A673 (cell line): Measurements from ENCODE around the gene ASPSCR1. TPM values are rescaled to one million over a fixed set of nuclear protein-coding genes. Genes with fewer than 3 reads are reported as not detected.

Experiments
- BruUV-seq: library from RNA; stranded (reverse); fragments of 400-500 nt; replicated peaks from 2 replicates; lab custom pipeline; 2021; lab: Mats Ljungman, UMichigan
- CTCF ChIA-PET: fragments of 300-600 bp; sonication (Branson Sonifier 250); formaldehyde crosslinking; loops from one replicate; lab custom pipeline; 2022; ENCODE audit warnings: antibody characterized with exemption; lab: Charles Lee
- POLR2A ChIA-PET: fragments of 300-600 bp; sonication (Branson Sonifier 250); formaldehyde crosslinking; loops from one replicate; lab custom pipeline; 2022; ENCODE audit warnings: antibody characterized with exemption; ENCODE audit not compliant: low non-redundant PET; lab: Charles Lee
- DNase-seq: peaks from one replicate; pipeline ENCODE4 v3.0.0-alpha.2; 2015; ENCODE audit warnings: low spot score
- H3K27ac ChIP-seq: fragments of 200-600 bp; sonication (generic); 2 replicates; pipeline ENCODE4 v1.5.1; 2016; ENCODE audit warnings: mixed run types, low read depth, mild to moderate bottlenecking, mixed read lengths, antibody characterized with exemption, low read length; ENCODE audit not compliant: poor library complexity, severe bottlenecking
- H3K27me3 ChIP-seq: fragments of 200-600 bp; sonication (generic); replicated peaks from 2 replicates; pipeline ENCODE4 v1.6.1; 2017; ENCODE audit warnings: mixed run types, low read depth, mild to moderate bottlenecking, mixed read lengths, antibody characterized with exemption, low read length; ENCODE audit not compliant: insufficient read depth, poor library complexity
- H3K36me3 ChIP-seq: fragments of 200-600 bp; sonication (generic); 2 replicates; pipeline ENCODE4 v1.6.1; 2016; ENCODE audit warnings: mixed run types, mild to moderate bottlenecking, mixed read lengths, antibody characterized with exemption, low read length; ENCODE audit not compliant: insufficient read depth, poor library complexity, severe bottlenecking
- H3K4me1 ChIP-seq: fragments of 200-600 bp; sonication (generic); 2 replicates; pipeline ENCODE4 v1.6.1; 2017; ENCODE audit warnings: mixed run types, mild to moderate bottlenecking, mixed read lengths, antibody characterized with exemption, low read length; ENCODE audit not compliant: insufficient read depth, poor library complexity, severe bottlenecking
- H3K4me3 ChIP-seq: fragments of 200-600 bp; sonication (generic); 2 replicates; pipeline ENCODE4 v1.5.1; 2016; ENCODE audit warnings: low read depth, mixed run types, mild to moderate bottlenecking, mixed read lengths, low read length; ENCODE audit not compliant: poor library complexity, severe bottlenecking
- H3K9me3 ChIP-seq: fragments of 200-600 bp; sonication (generic); 2 replicates; pipeline ENCODE4 v1.6.1; 2016; ENCODE audit warnings: mixed run types, low read depth, mild to moderate bottlenecking, mixed read lengths, antibody characterized with exemption, low read length; ENCODE audit not compliant: poor library complexity, severe bottlenecking
- EZH2 ChIP-seq: fragments of 200-600 bp; sonication (generic); IDR thresholded peaks from 2 replicates; pipeline ENCODE4 v1.6.1; 2017; ENCODE audit warnings: borderline replicate concordance, low read depth, mild to moderate bottlenecking, mixed read lengths, antibody characterized with exemption, low read length; ENCODE audit not compliant: poor library complexity, severe bottlenecking
- intact Hi-C: fragments of 100-400 bp; cut with micrococcal nuclease; formaldehyde crosslinking; loops from one replicate; pipeline ENCODE4 v1.10.0; 2022; ENCODE audit not compliant: unreplicated experiment
- total RNA-seq: library from RNA; stranded (reverse); gene quantifications from 2 replicates; pipeline ENCODE4 v1.2.3, GENCODE V29; 2021
- TF ChIP-seq, protein P1 (sequence below): fragments of 300-800, 200-600 bp; sonication (generic); conservative IDR thresholded peaks from 2 replicates; pipeline ENCODE4 v1.5.1; 2017; ENCODE audit warnings: low read depth, mild to moderate bottlenecking, antibody characterized with exemption, low read length, moderate library complexity, mixed read lengths

ASPSCR1 gene
- total RNA-seq, 1 experiment from 2014 or later, result 46.2 TPM

DNA sequence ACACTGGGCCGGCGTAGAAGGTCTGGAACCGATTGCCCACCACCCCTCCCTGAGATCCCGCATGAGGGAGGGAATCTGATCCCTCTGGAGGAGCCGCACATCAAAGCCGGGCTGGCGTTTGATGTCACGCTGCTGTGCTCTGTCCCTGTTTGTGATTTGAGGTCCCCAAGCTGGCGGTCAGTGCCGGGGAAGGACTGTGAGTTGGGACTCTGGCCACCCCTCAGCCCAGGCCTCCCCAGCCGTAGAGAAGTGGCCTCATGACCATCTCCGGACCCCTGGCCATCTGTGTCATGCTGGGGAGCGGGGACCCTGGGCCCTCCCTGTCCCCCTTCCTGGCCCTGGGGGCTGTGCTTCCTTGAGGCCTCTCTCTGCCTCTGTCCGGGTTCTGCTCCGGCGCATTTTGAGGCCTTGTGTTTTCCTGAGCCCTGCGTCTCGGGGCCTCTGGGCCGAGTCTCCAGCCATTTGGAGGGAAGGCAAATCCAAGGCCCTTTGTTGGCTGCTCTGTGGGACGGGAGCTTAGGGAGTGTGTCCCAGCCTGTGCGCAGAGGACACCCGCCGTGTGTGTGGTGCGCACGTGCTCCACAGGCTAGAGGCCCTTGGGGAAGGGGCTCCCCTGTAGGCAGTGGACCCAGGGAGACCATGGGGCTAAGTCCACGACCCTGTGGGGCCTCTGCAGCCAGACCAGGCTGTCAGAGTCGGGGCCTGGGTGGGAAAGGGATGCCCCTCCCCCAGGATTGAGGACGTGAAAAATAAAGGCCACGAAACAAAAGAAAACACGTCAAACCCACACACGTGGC is 15.1 kb downstream of the ASPSCR1 start:
- Histone ChIP-seq H3K36me3 (no peaks in the 10 kb centered on the region), H3K4me3 (no peak overlapping the region), H3K9me3 (no peaks in the 10 kb centered on the region), H3K4me1 (no peaks in the 10 kb centered on the region), H3K27me3 (no peaks in the 10 kb centered on the region), H3K27ac (no peak overlapping the region)
- ChIA-PET POLR2A (no interaction called here), CTCF (interaction anchor here (1.1 kb wide), 1 partner anchor 28 kb away, joined by 4 read pairs; no protein-coding TSS in a partner anchor)
- TF ChIP-seq, protein P1, sequence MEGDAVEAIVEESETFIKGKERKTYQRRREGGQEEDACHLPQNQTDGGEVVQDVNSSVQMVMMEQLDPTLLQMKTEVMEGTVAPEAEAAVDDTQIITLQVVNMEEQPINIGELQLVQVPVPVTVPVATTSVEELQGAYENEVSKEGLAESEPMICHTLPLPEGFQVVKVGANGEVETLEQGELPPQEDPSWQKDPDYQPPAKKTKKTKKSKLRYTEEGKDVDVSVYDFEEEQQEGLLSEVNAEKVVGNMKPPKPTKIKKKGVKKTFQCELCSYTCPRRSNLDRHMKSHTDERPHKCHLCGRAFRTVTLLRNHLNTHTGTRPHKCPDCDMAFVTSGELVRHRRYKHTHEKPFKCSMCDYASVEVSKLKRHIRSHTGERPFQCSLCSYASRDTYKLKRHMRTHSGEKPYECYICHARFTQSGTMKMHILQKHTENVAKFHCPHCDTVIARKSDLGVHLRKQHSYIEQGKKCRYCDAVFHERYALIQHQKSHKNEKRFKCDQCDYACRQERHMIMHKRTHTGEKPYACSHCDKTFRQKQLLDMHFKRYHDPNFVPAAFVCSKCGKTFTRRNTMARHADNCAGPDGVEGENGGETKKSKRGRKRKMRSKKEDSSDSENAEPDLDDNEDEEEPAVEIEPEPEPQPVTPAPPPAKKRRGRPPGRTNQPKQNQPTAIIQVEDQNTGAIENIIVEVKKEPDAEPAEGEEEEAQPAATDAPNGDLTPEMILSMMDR, result no peak
- TF ChIP-seq EZH2, result no peak
- DNase-seq, result no peak
- intact Hi-C loops, result no loop called here
- BruUV-seq, result no TSS peak

DNA sequence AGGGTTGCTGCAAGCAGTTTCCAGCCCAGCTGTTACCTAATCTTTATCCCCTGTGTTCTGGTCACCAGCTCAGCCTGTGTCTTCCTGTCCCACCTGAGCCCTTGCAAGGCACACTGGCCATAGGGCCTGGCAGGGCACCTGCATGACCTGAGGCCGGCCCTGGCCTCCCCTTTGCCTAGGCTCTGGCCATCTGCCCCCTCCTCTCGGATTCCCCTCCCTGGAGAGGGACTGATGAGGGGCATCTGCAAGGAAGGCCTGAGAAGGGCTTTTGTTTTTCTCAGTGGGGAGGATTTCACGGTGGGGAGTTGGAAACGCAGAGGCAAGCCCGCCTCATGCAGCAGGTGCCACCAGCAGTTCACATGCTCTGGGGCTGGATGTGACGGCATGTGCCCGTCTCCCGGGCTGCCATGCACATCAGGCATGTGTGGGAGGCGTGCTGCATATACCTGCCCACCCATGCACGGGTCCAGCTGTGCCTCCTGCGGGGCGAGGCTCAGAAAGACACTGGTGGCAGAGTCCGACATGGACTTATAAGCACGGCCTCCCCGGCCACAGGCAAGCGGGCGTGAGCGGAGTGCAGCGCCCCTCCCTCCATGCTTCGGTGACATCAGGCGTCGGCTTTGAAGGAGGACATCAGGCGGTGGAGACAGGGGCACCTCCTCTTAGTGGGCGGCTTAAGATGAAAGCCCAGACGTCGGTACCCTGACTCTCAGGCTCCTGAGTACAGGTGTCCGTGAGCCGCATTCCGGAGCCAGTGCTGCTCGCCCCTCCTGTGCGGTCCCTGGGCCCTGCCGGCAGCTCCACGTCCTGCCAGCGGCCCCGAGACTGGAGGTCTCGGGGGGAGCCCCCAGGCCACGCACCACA is 16.5 kb downstream of the ASPSCR1 start:
- Histone ChIP-seq H3K36me3 (no peaks in the 10 kb centered on the region), H3K4me1 (no peaks in the 10 kb centered on the region), H3K27ac (no peak overlapping the region), H3K9me3 (no peaks in the 10 kb centered on the region), H3K4me3 (no peak overlapping the region), H3K27me3 (no peaks in the 10 kb centered on the region)
- DNase-seq, result no peak
- CTCF ChIA-PET, result interaction anchor here (1.1 kb wide), 1 partner anchor 26 kb away, joined by 4 read pairs; no protein-coding TSS in a partner anchor
- intact Hi-C loops, result no loop called here
- no TSS peak for BruUV-seq
- TF ChIP-seq EZH2, result no peak
- TF ChIP-seq, protein P1, result no peak
- POLR2A ChIA-PET, result no interaction called here

DNA sequence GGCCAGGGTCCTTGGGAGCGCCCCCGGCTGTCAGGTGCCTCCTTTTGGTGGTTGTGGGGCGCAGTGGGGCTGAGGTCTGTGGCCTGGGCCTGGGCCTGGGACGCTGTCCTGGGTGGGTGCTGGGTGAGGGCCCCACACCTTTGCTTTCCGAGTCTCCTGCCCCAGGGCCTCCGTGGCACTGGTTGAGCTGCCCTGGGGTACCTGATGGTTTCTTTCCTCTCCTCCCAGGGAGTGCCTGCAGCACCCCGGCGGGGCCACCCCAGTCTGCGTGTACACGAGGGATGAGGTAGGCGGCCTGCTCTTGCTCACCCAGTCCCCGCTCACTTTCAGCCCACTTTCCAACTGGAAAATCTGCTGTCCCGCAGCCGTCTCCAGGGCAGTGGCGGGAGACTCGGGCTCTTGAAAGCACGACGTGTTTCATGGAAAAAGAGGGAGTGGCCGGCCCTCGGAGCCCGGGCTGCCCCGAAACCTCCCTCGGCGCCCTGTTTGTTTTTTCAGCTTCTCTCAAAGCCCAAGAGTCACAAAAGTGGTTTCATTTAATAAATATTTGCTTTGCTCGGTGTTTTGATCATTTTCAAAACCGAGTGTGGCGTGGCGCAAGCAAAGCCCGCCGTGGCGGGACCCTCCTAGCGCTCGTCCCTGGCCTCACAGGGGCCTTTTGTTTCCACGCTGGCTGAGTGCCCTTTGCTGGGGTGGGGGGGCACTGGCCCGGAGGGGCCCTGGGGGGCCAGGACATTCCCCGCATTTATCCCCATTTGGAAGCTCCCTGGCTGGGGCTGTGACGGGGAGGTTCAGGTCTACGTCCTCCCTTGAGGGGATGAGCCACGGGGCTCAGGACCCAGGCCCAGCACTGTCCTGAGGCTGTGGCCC is 17.4 kb downstream of the ASPSCR1 start:
- no TSS peak for BruUV-seq
- ChIA-PET CTCF (no interaction called here), POLR2A (no interaction called here)
- no peaks in the 10 kb centered on the region for H3K27me3 ChIP-seq
- no peaks in the 10 kb centered on the region for H3K9me3 ChIP-seq
- no peak for DNase-seq
- no peaks in the 10 kb centered on the region for H3K36me3 ChIP-seq
- intact Hi-C loops, result no loop called here
- no peak for TF ChIP-seq EZH2
- TF ChIP-seq, protein P1, result no peak
- H3K4me3 ChIP-seq, result no peak overlapping the region
- no peaks in the 10 kb centered on the region for H3K4me1 ChIP-seq
- no peak overlapping the region for H3K27ac ChIP-seq
